IPS-20b (cell line): ENCODE measurements around the gene DNAJC6.

Experiments used
- H3K27ac ChIP-seq: one replicate; pipeline ENCODE4 v1.5.1; 2013; ENCODE audit warnings: low read length
- H3K27me3 ChIP-seq: 2 replicates; pipeline ENCODE4 v1.6.1; 2013; ENCODE audit warnings: mild to moderate bottlenecking, low read length, inconsistent platforms; ENCODE audit not compliant: insufficient read depth
- H3K36me3 ChIP-seq: 2 replicates; pipeline ENCODE4 v1.6.1; 2013; ENCODE audit warnings: low read depth, mild to moderate bottlenecking, inconsistent platforms, low read length, moderate library complexity; ENCODE audit not compliant: insufficient read depth
- H3K4me1 ChIP-seq: 2 replicates; pipeline ENCODE4 v1.6.1; 2013; ENCODE audit warnings: mild to moderate bottlenecking, control low read depth, inconsistent platforms, low read length, moderate library complexity; ENCODE audit not compliant: insufficient read depth
- H3K4me3 ChIP-seq: 2 replicates; pipeline ENCODE4 v1.5.1; 2013; ENCODE audit warnings: mild to moderate bottlenecking, low read length, inconsistent platforms
- H3K9ac ChIP-seq: 2 replicates; pipeline ENCODE4 v1.6.1; 2013; ENCODE audit warnings: low read depth, mild to moderate bottlenecking, inconsistent platforms, low read length, moderate library complexity
- H3K9me3 ChIP-seq: 2 replicates; pipeline ENCODE4 v1.6.1; 2013; ENCODE audit warnings: mild to moderate bottlenecking, low read depth, low read length, inconsistent platforms; ENCODE audit not compliant: insufficient read depth

DNAJC6 gene

GRCh38 chr1:65412984-65413375, 103.6 kb downstream of the DNAJC6 start:
- H3K27ac ChIP-seq: no peak overlapping the region
- H3K4me1 ChIP-seq: peaks cover 15% of the 10 kb centered on the region
- no peaks in the 10 kb centered on the region for H3K36me3 ChIP-seq
- no peaks in the 10 kb centered on the region for H3K27me3 ChIP-seq
- no peak overlapping the region for H3K4me3 ChIP-seq
- H3K9ac ChIP-seq: no peak overlapping the region
- no peaks in the 10 kb centered on the region for H3K9me3 ChIP-seq

- no peak overlapping the region for H3K27ac ChIP-seq
- no peaks in the 10 kb centered on the region for H3K27me3 ChIP-seq
- H3K4me1 ChIP-seq: peaks cover 22% of the 10 kb centered on the region
- no peak overlapping the region for H3K9ac ChIP-seq
- H3K4me3 ChIP-seq: no peak overlapping the region
- H3K9me3 ChIP-seq: no peaks in the 10 kb centered on the region
- no peaks in the 10 kb centered on the region for H3K36me3 ChIP-seq
Observed at GRCh38 chr1:65414538-65414937, 105.2 kb downstream of the DNAJC6 start.

GRCh38 chr1:65416767-65417166, 107.4 kb downstream of the DNAJC6 start:
- H3K27ac ChIP-seq: no peak overlapping the region
- no peak overlapping the region for H3K4me3 ChIP-seq
- H3K9me3 ChIP-seq: no peaks in the 10 kb centered on the region
- H3K4me1 ChIP-seq: peaks cover 20% of the 10 kb centered on the region
- no peaks in the 10 kb centered on the region for H3K36me3 ChIP-seq
- no peak overlapping the region for H3K9ac ChIP-seq
- no peaks in the 10 kb centered on the region for H3K27me3 ChIP-seq

- no peaks in the 10 kb centered on the region for H3K27me3 ChIP-seq
- no peak overlapping the region for H3K27ac ChIP-seq
- H3K4me1 ChIP-seq: peaks cover 24% of the 10 kb centered on the region
- no peaks in the 10 kb centered on the region for H3K9me3 ChIP-seq
- no peak overlapping the region for H3K4me3 ChIP-seq
- no peaks in the 10 kb centered on the region for H3K36me3 ChIP-seq
- H3K9ac ChIP-seq: no peak overlapping the region
Observed at GRCh38 chr1:65417729-65418128, 108.4 kb downstream of the DNAJC6 start.

GRCh38 chr1:65418522-65419185, 109.3 kb downstream of the DNAJC6 start:
- Histone ChIP-seq H3K4me3 (peak overlapping the region; percentile 88; the same call in 1 of the 2 replicates), H3K27ac (no peak overlapping the region), H3K9me3 (no peaks in the 10 kb centered on the region), H3K27me3 (no peaks in the 10 kb centered on the region), H3K4me1 (peaks cover 24% of the 10 kb centered on the region), H3K36me3 (no peaks in the 10 kb centered on the region), H3K9ac (no peak overlapping the region; the same call in 1 of the 2 replicates)

GRCh38 chr1:65419681-65420589, 110.6 kb downstream of the DNAJC6 start:
- peak overlapping the region; percentile 72; the same call in 1 of the 2 replicates for H3K9ac ChIP-seq
- no peaks in the 10 kb centered on the region for H3K9me3 ChIP-seq
- H3K27ac ChIP-seq: peak overlapping the region; percentile 76
- H3K27me3 ChIP-seq: no peaks in the 10 kb centered on the region
- peaks cover 32% of the 10 kb centered on the region for H3K4me1 ChIP-seq
- peak overlapping the region; percentile 88 for H3K4me3 ChIP-seq
- no peaks in the 10 kb centered on the region for H3K36me3 ChIP-seq

- Histone ChIP-seq H3K36me3 (no peaks in the 10 kb centered on the region), H3K4me3 (peak within 1 kb of the TSS; percentile 88), H3K27ac (peak within 1 kb of the TSS; percentile 76), H3K9ac (peak within 1 kb of the TSS; percentile 90), H3K9me3 (no peaks in the 10 kb centered on the region), H3K4me1 (peaks cover 39% of the 10 kb centered on the region), H3K27me3 (no peaks in the 10 kb centered on the region)
Observed at GRCh38 chr1:65420590-65421350, 111.4 kb downstream of the DNAJC6 start, which contains the start of the genes LEPR and LEPROT. Gene LEPR, plus strand, starts transcription at chr1:65420668. Its CDS starts 144,898 bp downstream, at chr1:65565566. Gene LEPROT, plus strand, starts transcription at chr1:65420668. Its CDS starts 57 bp downstream, at chr1:65420725.

- peak overlapping the region; percentile 74 for H3K27ac ChIP-seq
- peak overlapping the region; percentile 82 for H3K4me3 ChIP-seq
- no peaks in the 10 kb centered on the region for H3K27me3 ChIP-seq
- H3K4me1 ChIP-seq: peaks cover 46% of the 10 kb centered on the region
- peaks cover 4% of the 10 kb centered on the region for H3K36me3 ChIP-seq
- H3K9me3 ChIP-seq: no peaks in the 10 kb centered on the region
- peak overlapping the region; percentile 90 for H3K9ac ChIP-seq
Observed at GRCh38 chr1:65421351-65422025, 112.1 kb downstream of the DNAJC6 start.

- H3K36me3 ChIP-seq: peaks cover 14% of the 10 kb centered on the region
- no peaks in the 10 kb centered on the region for H3K9me3 ChIP-seq
- H3K4me1 ChIP-seq: peaks cover 42% of the 10 kb centered on the region
- H3K9ac ChIP-seq: no peak overlapping the region
- H3K4me3 ChIP-seq: peak overlapping the region; percentile 82; the same call in 1 of the 2 replicates
- H3K27me3 ChIP-seq: no peaks in the 10 kb centered on the region
- no peak overlapping the region for H3K27ac ChIP-seq
Observed at GRCh38 chr1:65422241-65423203, 113.2 kb downstream of the DNAJC6 start.

- no peak overlapping the region for H3K9ac ChIP-seq
- no peak overlapping the region for H3K27ac ChIP-seq
Observed at GRCh38 chr1:65423884-65424572, 114.7 kb downstream of the DNAJC6 start.

More at GRCh38 chr1:65423884-65424572, 114.7 kb downstream of the DNAJC6 start:
- no peak overlapping the region for H3K4me3 ChIP-seq
- H3K27me3 ChIP-seq: no peaks in the 10 kb centered on the region
- H3K4me1 ChIP-seq: peaks cover 32% of the 10 kb centered on the region
- H3K9me3 ChIP-seq: no peaks in the 10 kb centered on the region
- peaks cover 19% of the 10 kb centered on the region for H3K36me3 ChIP-seq
